NCI-H2081 treated with DMSO at 0.1 percent for 48 hours (cell line): ENCODE data around the gene CPT1A.
"Not testable (repeated sequence)": the region's sequence is repeated elsewhere in the genome, so short reads cannot be mapped to it uniquely, and the experiment has no call there.

Experiments used
- DNase-seq: peaks from one replicate; lab custom pipeline; 2025; lab: John Stamatoyannopoulos, UW

Gene CPT1A

GRCh38 chr11:68841718-68842426, at the start of gene CPT1A:
CPT1A (minus strand) TSS chr11:68841916; CDS start chr11:68815474, 26,442 bp downstream.
- DNase-seq, result no peak

- DNase-seq, result no peak
Measured at GRCh38 chr11:68890490-68891231, 48.9 kb upstream of the CPT1A start.

GRCh38 chr11:68889948-68890446, 48.3 kb upstream of the CPT1A start:
- DNase-seq, result no peak

GRCh38 chr11:68884827-68885226, 43.1 kb upstream of the CPT1A start:
- not testable (repeated sequence) for DNase-seq

GRCh38 chr11:68882391-68882790, 40.7 kb upstream of the CPT1A start:
- DNase-seq, result no peak

- no peak for DNase-seq
Measured at GRCh38 chr11:68881320-68881719, 39.6 kb upstream of the CPT1A start.

- DNase-seq, result no peak
Measured at GRCh38 chr11:68880851-68881250, 39.1 kb upstream of the CPT1A start.

- DNase-seq, result no peak
Measured at GRCh38 chr11:68878022-68878421, 36.3 kb upstream of the CPT1A start.

- no peak for DNase-seq
Measured at GRCh38 chr11:68872216-68873003, 30.7 kb upstream of the CPT1A start.

- DNase-seq, result no peak
Measured at GRCh38 chr11:68870470-68870869, 28.8 kb upstream of the CPT1A start.

- no peak for DNase-seq
Measured at GRCh38 chr11:68868221-68868835, 26.6 kb upstream of the CPT1A start.

- DNase-seq, result no peak
Measured at GRCh38 chr11:68867066-68867465, 25.4 kb upstream of the CPT1A start.

GRCh38 chr11:68865241-68865640, 23.5 kb upstream of the CPT1A start:
- no peak for DNase-seq

GRCh38 chr11:68863553-68864265, 22.0 kb upstream of the CPT1A start:
- no peak for DNase-seq

- DNase-seq, result no peak
Measured at GRCh38 chr11:68862421-68862820, 20.7 kb upstream of the CPT1A start.

- DNase-seq, result no peak
Measured at GRCh38 chr11:68859123-68859522, 17.4 kb upstream of the CPT1A start.

GRCh38 chr11:68857037-68857586, 15.4 kb upstream of the CPT1A start:
- DNase-seq, result no peak

GRCh38 chr11:68856425-68857030, 14.8 kb upstream of the CPT1A start:
- DNase-seq, result not testable (repeated sequence)

GRCh38 chr11:68855205-68855981, 13.7 kb upstream of the CPT1A start:
- DNase-seq, result no peak
